Chondrocyte (in vitro differentiated cells): ENCODE results near the gene SF3B6. TPM values are rescaled to one million over a fixed set of nuclear protein-coding genes. Genes with fewer than 3 reads are reported as not detected.

Experiments
- DNase-seq: peaks from one replicate; pipeline ENCODE4 v3.0.0; 2021; ENCODE audit warnings: mixed read lengths, low spot score
- H3K27ac Mint-ChIP-seq: one replicate; pipeline ENCODE4 v1.8.0; 2021; ENCODE audit warnings: mild to moderate bottlenecking, moderate library complexity, mixed read lengths; ENCODE audit not compliant: unreplicated experiment
- H3K27me3 Mint-ChIP-seq: 2 replicates; pipeline ENCODE4 v1.8.0; 2021; ENCODE audit warnings: low read depth, mixed read lengths
- H3K36me3 Mint-ChIP-seq: 2 replicates; pipeline ENCODE4 v1.8.0; 2021; ENCODE audit warnings: low read depth, mixed read lengths
- H3K4me1 Mint-ChIP-seq: 2 replicates; pipeline ENCODE4 v1.8.0; 2021; ENCODE audit warnings: low read depth, mild to moderate bottlenecking, mixed read lengths
- H3K4me3 Mint-ChIP-seq: one replicate; pipeline ENCODE4 v1.8.0; 2021; ENCODE audit warnings: mild to moderate bottlenecking, moderate library complexity, mixed read lengths; ENCODE audit not compliant: unreplicated experiment
- H3K9me3 Mint-ChIP-seq: 2 replicates; pipeline ENCODE4 v1.8.0; 2021; ENCODE audit warnings: low read depth, mixed read lengths
- total RNA-seq: library from RNA; stranded (reverse); gene quantifications from 3 replicates; pipeline ENCODE4 v1.2.1, GENCODE V29; 2021
- TF ChIP-seq, protein P1 (sequence below): fragments of 200-600 bp; sonication (generic); IDR thresholded peaks from 2 replicates; pipeline ENCODE4 v1.5.0; 2021; ENCODE audit warnings: antibody characterized with exemption, mild to moderate bottlenecking, moderate library complexity

SF3B6 gene
- total RNA-seq, 1 donor from 2014 or later = 72.0 TPM

DNA sequence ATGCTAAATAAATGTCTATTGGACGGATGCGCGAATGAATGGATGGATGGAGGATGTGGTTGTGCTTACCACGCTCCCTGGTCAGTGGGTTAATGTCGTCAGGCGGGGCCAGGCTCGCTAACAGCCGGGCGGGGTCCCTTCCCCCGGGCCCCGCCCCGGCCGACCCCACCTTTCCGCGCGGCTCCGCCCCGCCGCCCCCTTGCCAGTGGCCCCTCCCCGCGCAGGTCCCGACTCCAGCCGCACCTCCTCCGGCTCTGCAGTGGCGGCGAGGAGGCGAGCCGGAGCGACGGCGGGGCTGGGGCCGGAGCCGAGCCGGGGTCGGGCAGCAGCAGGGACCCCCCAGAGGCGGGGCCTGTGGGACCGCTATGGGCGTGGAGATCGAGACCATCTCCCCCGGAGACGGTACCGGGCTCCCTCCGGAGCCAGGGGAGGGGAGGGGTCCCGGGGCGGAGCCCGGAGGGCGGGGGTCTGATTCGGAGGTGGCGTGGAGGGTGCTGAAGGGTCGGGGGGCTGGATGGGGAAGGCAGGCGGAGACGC is 26.6 kb downstream of the SF3B6 start, which contains the start of gene FKBP1B:
TSS of gene FKBP1B (plus strand) at position 257 of the 537 bp plus-strand sequence. CDS start at position 366, 109 bp downstream.
- H3K27me3 Mint-ChIP-seq = no peaks in the 10 kb centered on the region
- TF ChIP-seq, protein P1, sequence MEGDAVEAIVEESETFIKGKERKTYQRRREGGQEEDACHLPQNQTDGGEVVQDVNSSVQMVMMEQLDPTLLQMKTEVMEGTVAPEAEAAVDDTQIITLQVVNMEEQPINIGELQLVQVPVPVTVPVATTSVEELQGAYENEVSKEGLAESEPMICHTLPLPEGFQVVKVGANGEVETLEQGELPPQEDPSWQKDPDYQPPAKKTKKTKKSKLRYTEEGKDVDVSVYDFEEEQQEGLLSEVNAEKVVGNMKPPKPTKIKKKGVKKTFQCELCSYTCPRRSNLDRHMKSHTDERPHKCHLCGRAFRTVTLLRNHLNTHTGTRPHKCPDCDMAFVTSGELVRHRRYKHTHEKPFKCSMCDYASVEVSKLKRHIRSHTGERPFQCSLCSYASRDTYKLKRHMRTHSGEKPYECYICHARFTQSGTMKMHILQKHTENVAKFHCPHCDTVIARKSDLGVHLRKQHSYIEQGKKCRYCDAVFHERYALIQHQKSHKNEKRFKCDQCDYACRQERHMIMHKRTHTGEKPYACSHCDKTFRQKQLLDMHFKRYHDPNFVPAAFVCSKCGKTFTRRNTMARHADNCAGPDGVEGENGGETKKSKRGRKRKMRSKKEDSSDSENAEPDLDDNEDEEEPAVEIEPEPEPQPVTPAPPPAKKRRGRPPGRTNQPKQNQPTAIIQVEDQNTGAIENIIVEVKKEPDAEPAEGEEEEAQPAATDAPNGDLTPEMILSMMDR = no peak
- no peaks in the 10 kb centered on the region for H3K9me3 Mint-ChIP-seq
- no peak within 1 kb of the TSS for H3K4me3 Mint-ChIP-seq
- peaks cover 21% of the 10 kb centered on the region for H3K4me1 Mint-ChIP-seq
- DNase-seq = no peak
- H3K27ac Mint-ChIP-seq = no peak within 1 kb of the TSS
- peaks cover 3% of the 10 kb centered on the region for H3K36me3 Mint-ChIP-seq

DNA sequence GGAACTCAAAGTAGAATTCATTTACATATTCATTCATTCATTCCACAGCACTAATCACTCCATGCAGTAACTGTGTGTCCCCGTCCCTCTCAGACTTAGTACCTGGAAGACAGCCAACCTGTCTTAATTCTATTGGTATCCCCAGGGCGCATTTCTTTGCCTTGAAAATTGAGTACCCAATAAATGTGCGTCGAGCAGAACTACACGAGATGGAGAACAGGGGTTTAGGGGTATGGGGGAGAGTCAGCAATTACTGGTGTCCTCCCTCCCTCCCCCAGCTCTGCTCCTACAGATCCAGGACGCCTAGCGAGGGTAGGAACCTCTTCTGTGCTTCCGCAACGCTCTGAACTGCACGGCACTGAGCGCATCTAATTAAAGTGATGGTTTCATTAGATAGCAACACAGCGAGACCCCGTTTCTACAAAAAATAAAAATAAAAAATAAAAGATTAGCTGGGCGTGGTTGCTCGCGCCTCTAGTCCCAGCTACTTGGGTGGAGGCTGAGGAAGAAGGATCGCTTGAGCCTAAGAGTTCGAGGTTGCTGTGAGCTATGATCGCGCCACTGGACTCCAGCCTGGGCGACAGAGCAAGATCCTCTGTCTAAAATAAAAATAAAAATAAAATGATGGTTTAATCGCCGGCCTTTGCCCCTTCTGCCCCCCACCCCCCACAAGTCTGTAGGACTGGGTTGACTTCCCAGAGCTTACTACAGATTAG is 27.2 kb downstream of the SF3B6 start:
- no peaks in the 10 kb centered on the region for H3K9me3 Mint-ChIP-seq
- H3K27ac Mint-ChIP-seq = no peak overlapping the region
- peaks cover 21% of the 10 kb centered on the region for H3K4me1 Mint-ChIP-seq
- TF ChIP-seq, protein P1 = no peak
- no peak overlapping the region for H3K4me3 Mint-ChIP-seq
- H3K27me3 Mint-ChIP-seq = no peaks in the 10 kb centered on the region
- DNase-seq = no peak
- no peaks in the 10 kb centered on the region for H3K36me3 Mint-ChIP-seq

DNA sequence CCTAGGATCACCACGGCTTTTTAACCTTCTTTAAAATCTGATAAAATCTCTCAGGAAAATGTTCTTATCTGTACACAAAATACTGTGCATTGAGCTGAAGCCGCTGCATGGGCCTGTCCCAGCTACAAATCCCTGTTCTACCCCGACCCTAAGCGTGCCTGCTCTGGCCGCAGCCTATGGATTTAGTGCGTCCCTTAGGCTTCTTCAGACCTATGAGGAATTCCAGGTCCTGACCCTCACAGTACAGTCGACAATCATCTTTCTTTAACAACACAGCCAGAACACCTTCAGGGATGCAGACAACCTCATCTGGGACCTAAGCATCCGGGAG is 28.5 kb downstream of the SF3B6 start:
- no peaks in the 10 kb centered on the region for H3K9me3 Mint-ChIP-seq
- H3K27me3 Mint-ChIP-seq = no peaks in the 10 kb centered on the region
- TF ChIP-seq, protein P1 = no peak
- DNase-seq = no peak
- peak overlapping the region; percentile 37 for H3K27ac Mint-ChIP-seq
- H3K4me1 Mint-ChIP-seq = peaks cover 24% of the 10 kb centered on the region
- H3K4me3 Mint-ChIP-seq = peak overlapping the region; percentile 85
- H3K36me3 Mint-ChIP-seq = no peaks in the 10 kb centered on the region

DNA sequence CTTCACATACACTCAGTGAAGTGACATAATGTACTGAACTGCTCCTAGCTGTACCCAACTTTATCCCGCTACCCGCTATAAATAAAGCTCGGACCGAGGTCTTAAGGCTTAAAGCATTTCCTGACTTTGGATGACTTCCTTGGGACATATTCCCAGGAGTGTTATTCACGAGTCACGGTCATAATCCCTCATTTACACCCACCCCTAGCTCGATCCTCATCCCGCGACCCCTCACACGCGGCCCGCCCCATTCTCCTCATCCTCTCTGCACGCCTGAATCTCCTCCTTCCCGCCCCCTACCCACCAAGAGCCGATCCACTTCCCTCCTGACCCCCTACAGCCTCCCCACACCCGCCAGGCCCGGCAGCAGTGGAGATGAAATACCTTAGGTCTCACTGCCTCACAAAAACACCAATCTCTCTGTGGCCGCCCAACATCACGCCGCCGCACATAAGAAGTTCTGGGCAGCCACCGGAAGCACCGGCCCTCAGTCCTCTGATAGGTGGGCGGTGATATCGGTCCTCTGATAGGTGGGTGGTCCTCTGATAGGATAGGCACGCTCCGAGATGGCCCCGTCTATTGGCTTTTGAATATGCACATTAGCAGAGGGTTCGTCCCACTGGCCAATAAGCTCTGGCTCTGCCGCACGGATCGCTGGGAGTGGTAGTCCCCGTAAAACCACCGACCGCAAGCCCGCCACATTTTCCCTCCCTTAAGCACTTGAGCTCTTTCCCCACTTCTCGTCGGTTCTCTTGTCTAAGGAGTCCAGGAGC is 29.0 kb downstream of the SF3B6 start, which contains the start of gene WDCP:
TSS of gene WDCP (minus strand) at position 462 of the 773 bp plus-strand sequence. CDS start 7,897 bp downstream, outside the sequence.
- Mint-ChIP-seq H3K36me3 (no peaks in the 10 kb centered on the region), H3K4me1 (peaks cover 24% of the 10 kb centered on the region), H3K27ac (peak within 1 kb of the TSS; percentile 91), H3K4me3 (peak within 1 kb of the TSS; percentile 85), H3K27me3 (no peaks in the 10 kb centered on the region), H3K9me3 (no peaks in the 10 kb centered on the region)
- TF ChIP-seq, protein P1 = no peak
- peak; percentile 96 for DNase-seq

DNA sequence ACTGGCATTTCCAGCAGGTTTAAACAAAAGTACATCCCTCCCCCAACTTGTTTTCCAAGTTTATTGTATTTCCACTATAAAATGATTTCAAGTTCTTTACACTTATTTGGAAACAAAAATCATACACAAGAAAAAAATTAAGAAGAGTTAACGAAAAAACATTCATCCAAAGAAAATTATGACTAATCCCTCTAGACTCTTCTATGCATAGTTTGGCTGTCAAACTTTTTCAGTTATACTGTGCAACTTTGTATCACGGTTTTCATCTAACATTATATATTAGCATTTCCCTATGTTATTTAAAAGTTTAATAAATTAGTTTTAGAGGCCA is 29.6 kb downstream of the SF3B6 start:
- Mint-ChIP-seq H3K9me3 (no peaks in the 10 kb centered on the region), H3K4me1 (peaks cover 24% of the 10 kb centered on the region), H3K4me3 (peak overlapping the region; percentile 85), H3K27ac (peak overlapping the region; percentile 91), H3K36me3 (no peaks in the 10 kb centered on the region), H3K27me3 (no peaks in the 10 kb centered on the region)
- TF ChIP-seq, protein P1 = no peak
- no peak for DNase-seq
